Immature natural killer cell (primary cell): ENCODE data around the gene MCU. TPM values are rescaled to one million over a fixed set of nuclear protein-coding genes. Genes with fewer than 3 reads are reported as not detected.

Experiments used
- DNase-seq, 3 donors: peaks; one replicate each; pipeline ENCODE4 v3.0.0; 2022; ENCODE audit warnings: mixed read lengths in 1 of 3
- H3K27ac Mint-ChIP-seq, 6 donors: one replicate each; pipeline ENCODE4 v1.8.0; 2020; ENCODE audit warnings: mixed read lengths in 6 of 6, mild to moderate bottlenecking in 5 of 6, inconsistent platforms in 4 of 6, moderate library complexity in 3 of 6
- H3K27me3 Mint-ChIP-seq, 3 donors: one replicate each; pipeline ENCODE4 v1.8.0; 2020 to 2021; ENCODE audit warnings: low read depth in 3 of 3, mild to moderate bottlenecking in 3 of 3, mixed read lengths in 3 of 3, moderate library complexity in 3 of 3, inconsistent platforms in 1 of 3
- H3K36me3 Mint-ChIP-seq, 3 donors: one replicate each; pipeline ENCODE4 v1.8.0; 2020; ENCODE audit warnings: mixed read lengths in 3 of 3, inconsistent platforms in 2 of 3, mild to moderate bottlenecking in 2 of 3
- H3K4me1 Mint-ChIP-seq, 2 donors: one replicate each; pipeline ENCODE4 v1.8.0; 2020; ENCODE audit warnings: inconsistent platforms in 2 of 2, mild to moderate bottlenecking in 2 of 2, mixed read lengths in 2 of 2, moderate library complexity in 1 of 2
- H3K4me3 Mint-ChIP-seq, 5 donors: one replicate each; pipeline ENCODE4 v1.8.0; 2020; ENCODE audit warnings: mild to moderate bottlenecking in 5 of 5, mixed read lengths in 5 of 5, inconsistent platforms in 3 of 5, moderate library complexity in 3 of 5
- H3K9me3 Mint-ChIP-seq, 6 donors: one replicate each; pipeline ENCODE4 v1.8.0; 2020; ENCODE audit warnings: mild to moderate bottlenecking in 6 of 6, mixed read lengths in 6 of 6, inconsistent platforms in 4 of 6, moderate library complexity in 3 of 6
- polyA plus RNA-seq, 3 donors: library from polyadenylated mRNA; unstranded; fragments of 300-500 nt; fragmentation: Illumina TruSeq; gene quantifications; one replicate each; pipeline ENCODE4 v1.2.3, GENCODE V29; 2021

Gene MCU
- polyA plus RNA-seq, 3 donors from 2014 or later, result 9.2 to 11.6 (median 11.5) TPM

GRCh38 chr10:72847681-72848080, 155.7 kb downstream of the MCU start:
- Mint-ChIP-seq H3K27me3 (peaks cover 0 to 1% (median 0%) of the 10 kb centered on the region in 3 donors), H3K27ac (no peak overlapping the region), H3K9me3 (no peaks in the 10 kb centered on the region), H3K36me3 (peaks cover 0 to 4% (median 0%) of the 10 kb centered on the region in 3 donors), H3K4me1 (no peaks in the 10 kb centered on the region), H3K4me3 (no peak overlapping the region)
- DNase-seq, result no peak

GRCh38 chr10:72850861-72851260, 158.9 kb downstream of the MCU start:
- H3K36me3 Mint-ChIP-seq, result peaks cover 0 to 5% (median 4%) of the 10 kb centered on the region in 3 donors
- no peaks in the 10 kb centered on the region for H3K27me3 Mint-ChIP-seq
- no peak for DNase-seq
- no peak overlapping the region for H3K4me3 Mint-ChIP-seq
- H3K4me1 Mint-ChIP-seq, result no peaks in the 10 kb centered on the region
- no peaks in the 10 kb centered on the region for H3K9me3 Mint-ChIP-seq
- H3K27ac Mint-ChIP-seq, result no peak overlapping the region

GRCh38 chr10:72851509-72851908, 159.6 kb downstream of the MCU start:
- no peaks in the 10 kb centered on the region for H3K4me1 Mint-ChIP-seq
- peak overlapping the region in 1 of 6 donors; percentile 42 for H3K27ac Mint-ChIP-seq
- peaks cover 0 to 5% (median 4%) of the 10 kb centered on the region in 3 donors for H3K36me3 Mint-ChIP-seq
- H3K27me3 Mint-ChIP-seq, result no peaks in the 10 kb centered on the region
- DNase-seq, result no peak
- no peaks in the 10 kb centered on the region for H3K9me3 Mint-ChIP-seq
- H3K4me3 Mint-ChIP-seq, result no peak overlapping the region

GRCh38 chr10:72852508-72852907, 160.6 kb downstream of the MCU start:
- H3K36me3 Mint-ChIP-seq, result peaks cover 0 to 5% (median 4%) of the 10 kb centered on the region in 3 donors
- H3K27me3 Mint-ChIP-seq, result no peaks in the 10 kb centered on the region
- no peak overlapping the region for H3K4me3 Mint-ChIP-seq
- H3K4me1 Mint-ChIP-seq, result no peaks in the 10 kb centered on the region
- no peak overlapping the region for H3K27ac Mint-ChIP-seq
- no peaks in the 10 kb centered on the region for H3K9me3 Mint-ChIP-seq
- no peak for DNase-seq

GRCh38 chr10:72855129-72855528, 163.2 kb downstream of the MCU start:
- DNase-seq, result no peak
- Mint-ChIP-seq H3K36me3 (peaks cover 0 to 5% (median 0%) of the 10 kb centered on the region in 3 donors), H3K4me3 (no peak overlapping the region), H3K27me3 (no peaks in the 10 kb centered on the region), H3K27ac (no peak overlapping the region), H3K9me3 (no peaks in the 10 kb centered on the region), H3K4me1 (no peaks in the 10 kb centered on the region)

- no peaks in the 10 kb centered on the region for H3K27me3 Mint-ChIP-seq
- H3K4me1 Mint-ChIP-seq, result no peaks in the 10 kb centered on the region
- peaks cover 0 to 11% (median 0%) of the 10 kb centered on the region in 3 donors for H3K36me3 Mint-ChIP-seq
- H3K4me3 Mint-ChIP-seq, result no peak overlapping the region
- H3K9me3 Mint-ChIP-seq, result no peaks in the 10 kb centered on the region
- DNase-seq, result no peak
- no peak overlapping the region for H3K27ac Mint-ChIP-seq
Observed at GRCh38 chr10:72855790-72856189, 163.8 kb downstream of the MCU start.

- no peak for DNase-seq
- H3K9me3 Mint-ChIP-seq, result no peaks in the 10 kb centered on the region
- H3K4me3 Mint-ChIP-seq, result no peak overlapping the region
- no peak overlapping the region for H3K27ac Mint-ChIP-seq
- no peaks in the 10 kb centered on the region for H3K27me3 Mint-ChIP-seq
- no peaks in the 10 kb centered on the region for H3K4me1 Mint-ChIP-seq
- peaks cover 3 to 15% (median 3%) of the 10 kb centered on the region in 3 donors for H3K36me3 Mint-ChIP-seq
Observed at GRCh38 chr10:72858067-72858466, 166.1 kb downstream of the MCU start.

- Mint-ChIP-seq H3K9me3 (no peaks in the 10 kb centered on the region), H3K36me3 (peaks cover 5 to 20% (median 9%) of the 10 kb centered on the region in 3 donors), H3K27me3 (no peaks in the 10 kb centered on the region), H3K4me3 (no peak overlapping the region), H3K4me1 (no peaks in the 10 kb centered on the region), H3K27ac (peak overlapping the region in 1 of 6 donors; percentile 14)
- no peak for DNase-seq
Observed at GRCh38 chr10:72862957-72863356, 171.0 kb downstream of the MCU start.

GRCh38 chr10:72875250-72876055, 183.5 kb downstream of the MCU start:
- Mint-ChIP-seq H3K27ac (no peak overlapping the region), H3K4me3 (no peak overlapping the region), H3K4me1 (no peaks in the 10 kb centered on the region), H3K9me3 (no peaks in the 10 kb centered on the region), H3K27me3 (no peaks in the 10 kb centered on the region), H3K36me3 (peaks cover 5 to 16% (median 16%) of the 10 kb centered on the region in 3 donors)
- DNase-seq, result peak in 2 of 3 donors; percentile 10 to 27

GRCh38 chr10:72879245-72879644, 187.3 kb downstream of the MCU start:
- DNase-seq, result no peak
- Mint-ChIP-seq H3K36me3 (peaks cover 5 to 21% (median 17%) of the 10 kb centered on the region in 3 donors), H3K9me3 (peaks cover 0 to 3% (median 0%) of the 10 kb centered on the region in 6 donors), H3K4me1 (no peaks in the 10 kb centered on the region), H3K4me3 (no peak overlapping the region), H3K27me3 (no peaks in the 10 kb centered on the region), H3K27ac (no peak overlapping the region)

GRCh38 chr10:72881291-72881690, 189.3 kb downstream of the MCU start:
- no peak for DNase-seq
- Mint-ChIP-seq H3K36me3 (peaks cover 12 to 32% (median 22%) of the 10 kb centered on the region in 3 donors), H3K9me3 (peaks cover 0 to 3% (median 0%) of the 10 kb centered on the region in 6 donors), H3K27ac (no peak overlapping the region), H3K4me3 (no peak overlapping the region), H3K27me3 (no peaks in the 10 kb centered on the region), H3K4me1 (no peaks in the 10 kb centered on the region)

GRCh38 chr10:72883861-72884260, 191.9 kb downstream of the MCU start:
- peaks cover 0 to 3% (median 0%) of the 10 kb centered on the region in 6 donors for H3K9me3 Mint-ChIP-seq
- H3K27me3 Mint-ChIP-seq, result no peaks in the 10 kb centered on the region
- H3K4me1 Mint-ChIP-seq, result peaks cover 17 to 21% of the 10 kb centered on the region in 2 donors
- H3K27ac Mint-ChIP-seq, result no peak overlapping the region
- H3K4me3 Mint-ChIP-seq, result no peak overlapping the region
- H3K36me3 Mint-ChIP-seq, result peaks cover 14 to 30% (median 23%) of the 10 kb centered on the region in 3 donors
- no peak for DNase-seq

- H3K9me3 Mint-ChIP-seq, result peaks cover 0 to 3% (median 0%) of the 10 kb centered on the region in 6 donors
- H3K36me3 Mint-ChIP-seq, result peaks cover 18 to 27% (median 23%) of the 10 kb centered on the region in 3 donors
- H3K4me3 Mint-ChIP-seq, result no peak overlapping the region
- H3K4me1 Mint-ChIP-seq, result peaks cover 17 to 34% of the 10 kb centered on the region in 2 donors
- peak overlapping the region in 1 of 6 donors; percentile 12 for H3K27ac Mint-ChIP-seq
- H3K27me3 Mint-ChIP-seq, result no peaks in the 10 kb centered on the region
- DNase-seq, result no peak
Observed at GRCh38 chr10:72885953-72886352, 194.0 kb downstream of the MCU start.

- no peak for DNase-seq
- H3K4me3 Mint-ChIP-seq, result no peak overlapping the region
- H3K27ac Mint-ChIP-seq, result no peak overlapping the region
Observed at GRCh38 chr10:72886621-72887020, 194.7 kb downstream of the MCU start.

More at GRCh38 chr10:72886621-72887020, 194.7 kb downstream of the MCU start:
- Mint-ChIP-seq H3K36me3 (peaks cover 18 to 25% (median 23%) of the 10 kb centered on the region in 3 donors), H3K9me3 (peaks cover 0 to 3% (median 0%) of the 10 kb centered on the region in 6 donors), H3K4me1 (peaks cover 17 to 34% of the 10 kb centered on the region in 2 donors), H3K27me3 (peaks cover 0 to 1% (median 0%) of the 10 kb centered on the region in 3 donors)
